Spinal cord (tissue), 10 donors: ENCODE results near the gene BTG3. TPM values are rescaled to one million over a fixed set of nuclear protein-coding genes. Genes with fewer than 3 reads are reported as not detected.

Experiments
- DNase-seq, 6 donors: peaks; one replicate each; pipeline versions ENCODE4 v3.0.0 to v3.0.0-alpha.2; 2013 to 2015; ENCODE audit warnings: low spot score in 6 of 6, low read depth in 4 of 6
- H3K27ac ChIP-seq: one replicate; pipeline ENCODE4 v1.5.1; 2013; ENCODE audit warnings: low read depth, low read length, control low read depth
- H3K27me3 ChIP-seq: one replicate; pipeline ENCODE4 v1.6.1; 2013; ENCODE audit warnings: low read length; ENCODE audit not compliant: control insufficient read depth, insufficient read depth
- H3K36me3 ChIP-seq: one replicate; pipeline ENCODE4 v1.6.1; 2013; ENCODE audit warnings: low read length; ENCODE audit not compliant: control insufficient read depth, insufficient read depth
- H3K4me1 ChIP-seq: one replicate; pipeline ENCODE4 v1.6.1; 2013; ENCODE audit warnings: low read length; ENCODE audit not compliant: control insufficient read depth, insufficient read depth
- H3K4me3 ChIP-seq: one replicate; pipeline ENCODE4 v1.5.1; 2013; ENCODE audit warnings: low read depth, low read length, control low read depth
- H3K9me3 ChIP-seq: one replicate; pipeline ENCODE4 v1.6.1; 2013; ENCODE audit warnings: low read length; ENCODE audit not compliant: control insufficient read depth, insufficient read depth
- WGBS: methylation state at CpG from one replicate; pipeline ENCODE4 v1.1.5; 2013; ENCODE audit warnings: missing lambda C conversion rate; ENCODE audit not compliant: insufficient coverage; 5-methylcytosine and 5-hydroxymethylcytosine counted together
- polyA plus RNA-seq, 2 donors: library from polyadenylated mRNA; unstranded; fragments of 120-200 nt; gene quantifications; one replicate each; pipeline ENCODE4 v1.2.1, GENCODE V29; 2013; ENCODE audit not compliant: insufficient read length in 2 of 2
- total RNA-seq, 2 donors: library from RNA; depleted of rRNA in 1 of 2; stranded (reverse); fragments of 120-200 nt in 1 of 2; fragments of >200 nt in 1 of 2; gene quantifications; one replicate each; pipeline versions ENCODE4 v1.2.3 to v1.2.4, GENCODE V29; 2013 to 2014
- donor health status: healthy.

BTG3 gene
- total and polyA plus RNA-seq, 4 donors: 32.0 to 40.8 (median 36.0) TPM

DNA sequence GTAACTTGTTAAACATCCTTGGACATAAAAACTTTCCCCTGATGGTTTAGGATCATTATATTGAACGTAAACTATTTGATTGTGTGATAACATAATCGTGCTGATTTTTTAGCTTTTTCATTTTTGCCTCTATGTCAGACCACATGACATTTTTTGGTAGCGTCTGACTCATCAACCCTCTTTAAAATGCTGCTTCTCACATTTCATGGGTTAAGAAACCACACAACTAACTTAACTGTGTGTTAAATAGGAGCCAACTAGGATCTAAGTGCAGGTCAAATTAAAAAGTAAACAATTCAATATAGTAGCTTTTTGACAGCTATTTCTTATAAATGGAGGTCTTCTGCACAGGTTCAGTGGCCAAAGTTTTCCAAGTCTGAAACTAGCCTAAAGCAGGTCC is 9.8 kb downstream of the BTG3 start:
- H3K36me3 ChIP-seq: peaks cover 8% of the 10 kb centered on the region
- no CpG with 5 or more reads among the region's 3 CpGs for WGBS
- H3K27ac ChIP-seq: no peak overlapping the region
- DNase-seq: no peak
- no peaks in the 10 kb centered on the region for H3K9me3 ChIP-seq
- H3K4me3 ChIP-seq: no peak overlapping the region
- H3K27me3 ChIP-seq: no peaks in the 10 kb centered on the region
- no peaks in the 10 kb centered on the region for H3K4me1 ChIP-seq

DNA sequence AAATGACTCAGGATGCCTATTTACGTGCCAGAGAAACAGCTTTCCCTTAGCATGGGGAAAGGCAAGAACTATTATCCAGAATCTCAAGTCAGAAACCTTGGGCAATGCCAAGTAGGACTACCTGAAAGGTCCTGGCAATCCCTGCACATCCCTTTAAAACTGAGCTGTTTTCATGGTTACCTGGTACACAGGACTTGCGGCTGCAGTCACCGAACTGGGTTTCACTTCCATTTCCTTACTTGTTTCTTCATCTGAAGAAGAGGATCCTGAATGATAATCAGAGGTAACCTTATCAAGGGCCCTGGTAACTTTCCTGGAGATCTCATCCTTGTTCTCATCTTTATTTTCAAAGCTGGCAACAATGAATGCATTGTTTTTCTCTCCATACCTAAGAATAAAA is 14.3 kb downstream of the BTG3 start:
- Histone ChIP-seq H3K27ac (no peak overlapping the region), H3K4me1 (no peaks in the 10 kb centered on the region), H3K27me3 (no peaks in the 10 kb centered on the region), H3K9me3 (no peaks in the 10 kb centered on the region), H3K36me3 (peaks cover 3% of the 10 kb centered on the region), H3K4me3 (no peak overlapping the region)
- 100% methylated on average over 3 of the region's 3 CpGs for WGBS
- DNase-seq: no peak

DNA sequence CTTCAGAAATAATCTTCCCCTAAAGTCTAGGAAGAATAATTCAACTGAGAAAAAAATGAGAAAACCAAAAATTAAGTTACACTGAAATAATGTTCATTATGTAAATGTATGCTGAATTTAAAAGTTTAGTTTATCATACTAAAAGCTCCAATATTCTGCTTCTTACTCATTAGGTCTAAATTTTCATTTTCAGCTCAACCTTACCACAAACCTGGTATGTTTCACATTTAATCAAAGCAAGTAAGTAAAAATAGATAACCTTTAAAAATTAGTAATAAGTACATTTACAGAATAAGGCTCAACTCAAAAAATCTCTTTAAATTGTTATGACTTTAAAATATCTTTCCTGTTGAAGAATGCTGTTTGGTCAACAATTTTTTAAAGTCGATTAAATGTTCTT is 15.0 kb downstream of the BTG3 start:
- H3K27ac ChIP-seq: no peak overlapping the region
- H3K4me1 ChIP-seq: no peaks in the 10 kb centered on the region
- no CpG with 5 or more reads among the region's 1 CpG for WGBS
- no peak for DNase-seq
- peaks cover 3% of the 10 kb centered on the region for H3K36me3 ChIP-seq
- no peaks in the 10 kb centered on the region for H3K9me3 ChIP-seq
- no peak overlapping the region for H3K4me3 ChIP-seq
- H3K27me3 ChIP-seq: no peaks in the 10 kb centered on the region

DNA sequence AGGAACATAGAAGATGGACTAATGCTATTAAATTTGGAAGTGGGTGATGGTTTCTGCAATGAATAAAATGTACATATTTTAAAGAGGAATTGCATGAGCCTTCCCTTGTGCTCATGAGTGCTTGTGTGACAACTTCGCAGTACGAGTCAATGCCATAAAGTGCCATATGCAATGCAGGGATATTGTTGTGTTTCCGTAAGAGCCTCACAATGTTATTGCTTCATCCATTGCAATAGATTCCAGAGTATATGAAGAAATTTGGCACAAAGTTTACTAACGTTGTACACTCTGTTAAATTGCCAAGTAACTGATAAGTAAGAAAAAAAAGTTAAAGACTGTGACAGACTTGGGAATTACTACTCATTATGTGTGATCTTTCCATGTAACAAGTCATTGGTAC is 22.3 kb downstream of the BTG3 start:
- no peak for DNase-seq
- WGBS: no CpG with 5 or more reads among the region's 4 CpGs
- H3K9me3 ChIP-seq: no peaks in the 10 kb centered on the region
- H3K27ac ChIP-seq: no peak overlapping the region
- no peaks in the 10 kb centered on the region for H3K4me1 ChIP-seq
- H3K36me3 ChIP-seq: no peaks in the 10 kb centered on the region
- H3K4me3 ChIP-seq: no peak overlapping the region
- H3K27me3 ChIP-seq: no peaks in the 10 kb centered on the region

DNA sequence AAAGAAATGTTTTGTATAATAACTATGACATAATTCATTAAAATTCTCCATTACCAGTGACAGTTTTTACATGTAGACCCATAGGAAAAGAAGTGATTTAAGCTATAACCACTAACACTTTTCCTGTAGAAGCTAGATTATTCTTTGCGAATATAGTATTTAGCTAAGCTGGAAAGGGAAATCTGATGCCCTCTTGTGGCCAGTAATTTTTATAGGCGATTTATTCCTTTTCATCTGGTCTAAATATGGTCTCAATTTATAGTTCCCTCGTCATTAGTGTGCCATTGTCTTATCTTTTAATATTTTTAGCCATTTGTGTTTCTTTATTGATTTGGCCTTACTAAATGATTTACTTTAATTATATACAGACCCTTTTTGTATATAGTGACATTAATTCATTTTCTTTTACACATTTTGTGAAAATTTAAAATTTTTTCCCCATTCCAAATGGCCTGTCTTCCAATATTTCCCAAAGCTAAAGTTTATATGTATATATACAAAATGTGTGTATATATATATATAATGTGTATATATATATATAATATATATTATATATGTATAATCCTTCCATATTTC is 26.7 kb downstream of the BTG3 start:
- DNase-seq: peak; percentile 7 to 89 (median 49)
- H3K9me3 ChIP-seq: no peaks in the 10 kb centered on the region
- H3K4me3 ChIP-seq: no peak overlapping the region
- no peak overlapping the region for H3K27ac ChIP-seq
- no CpG with 5 or more reads among the region's 3 CpGs for WGBS
- no peaks in the 10 kb centered on the region for H3K4me1 ChIP-seq
- no peaks in the 10 kb centered on the region for H3K27me3 ChIP-seq
- H3K36me3 ChIP-seq: no peaks in the 10 kb centered on the region

DNA sequence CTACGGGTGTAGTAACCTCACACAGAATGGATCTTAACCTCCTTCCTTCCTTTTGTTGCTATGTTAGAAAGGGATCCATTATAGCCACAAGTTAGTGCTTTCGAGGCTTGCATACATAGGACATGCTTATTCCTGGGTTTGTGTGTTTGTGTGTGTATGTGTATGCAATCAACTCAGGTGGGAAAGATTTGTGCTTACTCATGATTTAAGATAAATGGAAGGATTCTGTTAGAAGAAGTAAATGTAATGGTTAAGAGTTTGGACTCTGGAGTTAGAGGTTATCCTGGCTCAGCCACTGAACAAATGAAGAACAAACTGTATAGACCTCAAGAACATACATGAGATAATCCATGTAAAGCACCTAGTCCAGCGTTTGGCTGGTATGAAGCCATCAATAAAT is 28.8 kb downstream of the BTG3 start:
- H3K4me3 ChIP-seq: no peak overlapping the region
- H3K27ac ChIP-seq: no peak overlapping the region
- H3K4me1 ChIP-seq: no peaks in the 10 kb centered on the region
- H3K36me3 ChIP-seq: peaks cover 3% of the 10 kb centered on the region
- DNase-seq: no peak
- no peaks in the 10 kb centered on the region for H3K27me3 ChIP-seq
- H3K9me3 ChIP-seq: no peaks in the 10 kb centered on the region
- WGBS: 80% methylated on average over 1 of the region's 3 CpGs

DNA sequence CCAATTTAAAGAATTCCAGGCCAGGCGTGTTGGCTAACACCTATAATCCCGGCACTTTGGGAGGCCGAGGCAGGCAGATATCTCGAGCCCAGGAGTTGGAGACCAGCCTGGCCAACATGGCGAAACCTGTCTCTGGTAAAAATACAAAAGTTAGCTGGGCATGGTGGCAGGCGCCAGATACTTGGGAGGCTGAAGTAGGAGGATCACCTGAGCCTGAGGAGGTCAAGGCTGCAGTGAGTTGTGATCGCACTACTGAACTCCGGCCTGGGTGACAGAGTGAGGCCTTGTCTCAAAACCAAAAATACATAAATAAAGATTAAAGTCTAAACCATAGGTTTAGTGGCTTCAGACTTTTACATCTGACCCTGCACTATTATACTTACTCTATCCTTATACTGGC is 32.4 kb downstream of the BTG3 start:
- H3K36me3 ChIP-seq: peaks cover 3% of the 10 kb centered on the region
- WGBS: 98% methylated on average over 6 of the region's 8 CpGs
- DNase-seq: no peak

DNA sequence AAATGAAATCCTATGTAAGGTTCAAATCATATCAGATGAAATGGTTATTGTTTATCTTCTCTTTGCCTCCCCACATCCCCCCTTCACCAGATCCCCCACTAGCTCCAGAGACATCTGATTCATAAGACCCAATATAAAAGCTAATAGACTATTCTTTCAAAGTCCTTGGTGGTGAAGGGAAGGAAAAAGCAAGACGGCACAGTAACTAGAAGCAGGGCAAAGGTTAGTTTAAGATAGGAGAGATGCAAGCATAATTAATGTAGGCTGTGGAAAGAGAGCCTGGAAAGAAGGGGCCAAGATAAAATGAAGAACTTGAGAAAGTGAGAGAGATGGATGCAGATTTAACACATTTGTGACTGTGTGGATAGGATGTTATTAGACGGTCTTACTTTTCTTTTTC is 33.8 kb downstream of the BTG3 start:
- DNase-seq: no peak
- Histone ChIP-seq H3K4me1 (no peaks in the 10 kb centered on the region), H3K9me3 (no peaks in the 10 kb centered on the region), H3K36me3 (peaks cover 3% of the 10 kb centered on the region), H3K27me3 (no peaks in the 10 kb centered on the region), H3K27ac (no peak overlapping the region), H3K4me3 (no peak overlapping the region)
- WGBS: 83% methylated on average over 1 of the region's 2 CpGs

More for the DNA sequence above, 32.4 kb downstream of the BTG3 start:
- Histone ChIP-seq H3K9me3 (no peaks in the 10 kb centered on the region), H3K27ac (no peak overlapping the region), H3K4me3 (no peak overlapping the region), H3K4me1 (no peaks in the 10 kb centered on the region), H3K27me3 (no peaks in the 10 kb centered on the region)

DNA sequence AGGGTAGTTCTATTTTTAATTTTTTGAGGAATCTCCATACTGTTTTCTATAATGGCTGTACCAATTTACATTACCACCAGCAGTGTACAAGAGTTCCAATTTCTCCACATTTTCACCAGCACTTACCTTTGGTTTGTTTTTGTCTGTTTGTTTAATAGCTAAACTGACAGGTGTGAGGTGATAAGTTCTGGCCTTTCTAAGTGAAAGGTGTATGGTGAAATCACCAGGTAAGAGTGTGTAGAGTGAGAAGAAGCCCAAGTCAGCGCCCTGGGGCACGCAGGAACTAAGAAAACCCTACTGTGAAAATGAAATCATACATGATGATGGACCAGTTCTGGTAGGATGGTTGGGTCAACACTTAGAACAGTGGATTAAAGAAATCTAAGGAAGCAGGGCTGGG is 34.5 kb downstream of the BTG3 start:
- H3K4me1 ChIP-seq: no peaks in the 10 kb centered on the region
- no peak overlapping the region for H3K4me3 ChIP-seq
- WGBS: 100% methylated on average over 2 of the region's 2 CpGs

DNA sequence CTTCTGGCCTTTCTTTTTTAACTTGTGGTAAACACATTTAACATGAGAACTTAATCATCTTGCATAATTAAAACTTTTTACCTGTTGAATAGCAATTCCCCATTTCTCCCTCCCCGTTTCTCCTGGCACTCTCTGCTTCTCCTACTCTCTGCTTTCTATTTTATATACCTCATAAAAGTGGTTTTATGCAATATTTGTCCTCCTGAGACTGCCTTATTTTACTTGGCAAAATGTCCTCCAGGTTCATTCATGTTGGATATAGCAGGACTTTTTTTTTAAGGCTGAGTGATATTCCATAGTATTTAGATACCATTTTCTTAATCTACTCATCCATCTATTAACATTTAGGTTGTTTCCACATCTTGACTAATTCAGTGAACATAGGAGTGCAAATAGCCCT is 35.0 kb downstream of the BTG3 start:
- no peaks in the 10 kb centered on the region for H3K9me3 ChIP-seq
- H3K4me3 ChIP-seq: no peak overlapping the region
- WGBS: no CpG with 5 or more reads among the region's 1 CpG
- DNase-seq: no peak
- H3K4me1 ChIP-seq: no peaks in the 10 kb centered on the region
- peaks cover 3% of the 10 kb centered on the region for H3K36me3 ChIP-seq
- H3K27ac ChIP-seq: no peak overlapping the region
- no peaks in the 10 kb centered on the region for H3K27me3 ChIP-seq

More for the DNA sequence above, 34.5 kb downstream of the BTG3 start:
- Histone ChIP-seq H3K27ac (no peak overlapping the region), H3K36me3 (peaks cover 3% of the 10 kb centered on the region), H3K9me3 (no peaks in the 10 kb centered on the region), H3K27me3 (no peaks in the 10 kb centered on the region)
- DNase-seq: no peak
